Activated CD4-positive, alpha-beta T cell treated with anti-CD3 and anti-CD28 coated beads for 4 hours (primary cell): ENCODE data around the gene CDK11B.

Experiments
- DNase-seq, 2 donors: peaks; one replicate each; pipeline ENCODE4 v3.0.0-alpha.2; 2020

Gene CDK11B

GRCh38 chr1:1626207-1627141 is 32.3 kb downstream of the CDK11B start:
- DNase-seq = no peak

DNA sequence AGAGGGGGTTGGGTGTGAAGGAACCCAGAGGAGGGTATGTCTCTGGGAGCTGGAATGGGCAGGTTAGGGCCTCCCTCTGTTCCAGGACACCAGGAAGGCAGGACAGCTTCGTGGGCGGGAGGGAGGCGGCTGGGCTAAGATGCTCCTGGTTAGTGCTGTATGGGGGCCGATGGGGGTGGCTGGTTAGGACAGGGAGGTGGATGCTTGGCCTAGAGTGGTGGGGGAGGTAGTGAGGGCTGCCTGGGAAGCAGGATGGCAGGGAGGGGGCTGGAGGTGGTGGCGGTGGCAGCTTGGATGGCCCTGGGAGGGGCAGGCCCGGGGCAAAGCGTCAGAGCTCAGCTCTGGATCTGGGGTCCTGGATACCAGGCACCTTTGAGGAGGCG is 33.0 kb downstream of the CDK11B start:
- no peak for DNase-seq

- DNase-seq = no peak
These were observed 33.4 kb downstream of the CDK11B start for GRCh38 chr1:1625404-1625775.

- no peak for DNase-seq
These were observed 34.1 kb downstream of the CDK11B start for GRCh38 chr1:1624443-1625403.

DNA sequence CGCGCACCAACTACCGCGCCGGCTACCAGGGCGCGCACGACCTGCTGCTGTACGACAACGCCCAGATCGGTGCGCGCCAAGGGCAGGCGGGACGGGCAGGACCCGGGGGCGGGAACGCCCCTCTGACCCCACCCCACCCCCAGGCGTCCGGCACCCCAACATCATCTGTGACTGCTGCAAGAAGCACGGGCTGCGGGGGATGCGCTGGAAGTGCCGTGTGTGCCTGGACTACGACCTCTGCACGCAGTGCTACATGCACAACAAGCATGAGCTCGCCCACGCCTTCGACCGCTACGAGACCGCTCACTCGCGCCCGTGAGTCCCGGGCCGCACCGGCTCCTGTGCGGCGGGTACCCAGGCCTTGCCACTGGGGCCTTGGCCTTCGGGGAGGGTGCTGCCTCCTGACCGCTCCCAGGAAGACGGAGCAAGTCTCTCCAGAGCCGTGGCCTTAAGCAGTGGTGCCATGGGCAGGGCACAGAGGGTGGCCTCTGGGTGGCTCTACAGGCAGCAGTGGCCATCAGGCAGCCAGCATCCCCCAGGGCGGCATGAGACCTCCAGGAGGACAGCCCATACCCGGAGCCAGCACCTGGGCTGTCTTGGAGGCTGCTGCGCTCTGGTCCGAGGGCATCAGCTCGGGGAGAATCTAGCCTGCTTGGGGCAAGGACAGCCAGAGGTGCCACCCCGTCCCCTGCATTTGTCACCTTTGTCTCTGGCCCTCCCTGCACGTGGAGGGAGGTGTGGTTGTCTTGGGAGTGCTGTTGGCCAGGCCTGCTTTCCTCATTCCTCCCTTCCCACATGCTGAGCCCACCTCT is 35.0 kb downstream of the CDK11B start:
- DNase-seq = no peak

GRCh38 chr1:1623181-1623630 is 35.6 kb downstream of the CDK11B start:
- DNase-seq = no peak

- no peak for DNase-seq
These were observed 36.1 kb downstream of the CDK11B start for GRCh38 chr1:1622788-1623094.

DNA sequence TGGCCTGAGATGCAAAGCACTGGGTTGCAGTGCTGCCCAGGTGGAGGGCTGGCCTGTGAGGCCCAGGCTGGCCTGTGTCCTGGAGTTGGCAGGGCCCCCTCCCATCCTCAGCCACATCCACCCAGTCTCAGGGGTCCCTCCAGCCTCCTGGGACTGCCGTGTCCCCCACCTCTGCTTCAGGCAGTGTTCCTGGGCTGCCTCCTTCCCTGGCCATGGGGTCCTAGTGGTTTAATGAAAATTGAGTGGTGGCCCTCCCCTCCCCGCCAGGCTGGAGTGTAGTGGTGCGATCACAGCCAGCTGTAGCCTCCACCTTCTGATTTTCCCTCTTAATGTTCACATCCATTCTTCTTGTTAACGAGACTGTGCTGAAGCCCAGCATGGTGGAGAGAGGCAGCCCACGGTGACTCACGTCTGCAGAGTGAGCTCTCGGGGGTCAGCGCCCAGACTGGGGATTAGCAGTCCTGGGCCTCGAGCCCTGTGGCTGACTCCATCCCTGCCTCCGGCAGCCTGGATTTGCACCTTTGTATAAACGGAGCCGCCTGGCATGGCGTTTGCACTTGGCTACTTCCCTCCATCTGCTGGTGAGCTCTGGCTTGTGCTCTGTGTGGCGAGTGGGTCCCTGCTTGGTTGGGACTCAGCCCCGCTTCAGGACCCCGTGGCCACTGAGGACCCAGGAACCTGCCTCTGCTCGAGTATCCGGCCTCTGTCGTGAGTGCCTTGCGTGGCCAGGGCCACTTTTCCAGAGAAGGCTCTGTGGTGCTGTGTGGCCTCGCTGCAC is 36.6 kb downstream of the CDK11B start:
- no peak for DNase-seq

DNA sequence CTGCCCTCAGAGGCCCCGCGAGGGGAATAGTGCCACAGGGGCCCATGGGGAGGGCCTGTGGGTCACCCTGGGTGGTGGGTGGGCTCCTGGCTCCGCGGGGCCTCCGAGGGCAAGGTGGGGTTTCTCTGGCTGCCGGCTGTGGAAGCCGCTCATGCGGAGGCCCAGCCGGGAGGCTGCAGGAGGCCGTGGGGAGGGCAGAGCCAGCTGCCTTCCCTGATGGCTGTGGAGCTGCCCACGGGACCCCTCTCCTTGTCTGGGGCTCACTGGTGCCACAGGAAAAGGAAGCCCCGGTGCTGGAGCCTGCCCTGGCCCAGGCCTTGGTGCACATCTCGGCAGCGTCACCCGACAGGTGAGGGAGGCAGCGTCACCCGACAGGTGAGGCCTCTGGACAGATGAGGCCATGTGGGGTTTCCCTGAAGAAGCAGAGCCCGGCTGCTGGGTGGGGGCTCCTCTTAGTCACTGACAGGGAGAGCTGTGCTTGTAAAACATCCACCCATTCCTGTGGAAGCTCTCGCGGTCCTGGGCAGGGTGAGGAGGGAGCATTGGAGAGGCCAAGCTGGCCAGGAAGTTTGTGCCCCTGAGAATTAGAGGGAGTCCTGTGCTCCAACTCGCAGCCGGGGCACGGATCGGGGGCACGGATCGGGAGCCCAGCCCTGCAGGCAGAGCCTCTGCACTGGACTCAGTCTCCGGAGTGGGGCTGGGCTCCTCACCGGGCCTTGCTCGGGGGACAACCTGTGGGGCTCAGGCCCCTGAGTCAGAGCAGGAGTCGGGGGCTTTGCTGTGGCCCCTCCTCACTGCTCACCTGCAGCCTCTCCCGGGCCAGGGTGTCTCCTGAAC is 37.4 kb downstream of the CDK11B start:
- DNase-seq = no peak

DNA sequence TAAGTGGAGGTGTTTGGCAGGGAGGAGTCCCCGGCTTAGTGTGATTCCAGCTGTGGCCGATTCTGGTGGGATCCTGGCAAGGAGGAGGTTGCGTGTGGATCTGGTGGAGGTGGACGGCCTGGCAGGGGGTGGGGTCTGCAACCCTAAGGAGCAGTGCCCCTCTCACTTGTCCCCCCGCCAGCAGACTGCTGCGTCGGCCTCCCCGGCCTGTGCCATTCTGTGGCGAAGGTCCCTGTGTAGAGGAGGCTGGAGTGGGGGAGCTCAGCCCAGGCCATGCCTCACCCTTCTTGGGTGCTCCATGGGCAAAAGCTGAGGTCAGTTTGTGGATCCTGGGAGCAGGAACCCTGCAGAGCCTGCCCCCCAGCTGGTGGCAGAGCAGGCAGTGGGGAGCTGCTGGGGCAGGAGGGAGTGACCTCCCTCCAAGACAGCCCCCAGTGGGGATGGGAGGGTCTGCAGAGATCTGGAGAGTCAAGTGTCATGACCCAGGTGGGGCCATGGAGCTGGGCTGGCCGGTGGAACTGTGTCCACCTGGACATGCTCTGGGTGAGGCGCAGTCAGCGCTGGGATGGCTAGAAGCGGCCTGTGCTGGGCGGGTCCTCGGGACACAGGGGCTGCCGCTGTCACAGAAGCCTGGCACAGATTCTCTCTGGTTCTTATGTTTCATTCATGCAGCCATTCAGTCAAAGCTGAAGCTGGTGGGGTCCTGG is 38.2 kb downstream of the CDK11B start:
- DNase-seq = no peak

- DNase-seq = no peak
These were observed 38.9 kb downstream of the CDK11B start for GRCh38 chr1:1619917-1620361.

GRCh38 chr1:1618396-1619068 is 40.3 kb downstream of the CDK11B start:
- no peak for DNase-seq

- DNase-seq = no peak
These were observed 40.9 kb downstream of the CDK11B start for GRCh38 chr1:1617925-1618324.

- no peak for DNase-seq
These were observed 41.3 kb downstream of the CDK11B start for GRCh38 chr1:1617516-1617915.

- no peak for DNase-seq
These were observed 42.0 kb downstream of the CDK11B start for GRCh38 chr1:1616838-1617237.

DNA sequence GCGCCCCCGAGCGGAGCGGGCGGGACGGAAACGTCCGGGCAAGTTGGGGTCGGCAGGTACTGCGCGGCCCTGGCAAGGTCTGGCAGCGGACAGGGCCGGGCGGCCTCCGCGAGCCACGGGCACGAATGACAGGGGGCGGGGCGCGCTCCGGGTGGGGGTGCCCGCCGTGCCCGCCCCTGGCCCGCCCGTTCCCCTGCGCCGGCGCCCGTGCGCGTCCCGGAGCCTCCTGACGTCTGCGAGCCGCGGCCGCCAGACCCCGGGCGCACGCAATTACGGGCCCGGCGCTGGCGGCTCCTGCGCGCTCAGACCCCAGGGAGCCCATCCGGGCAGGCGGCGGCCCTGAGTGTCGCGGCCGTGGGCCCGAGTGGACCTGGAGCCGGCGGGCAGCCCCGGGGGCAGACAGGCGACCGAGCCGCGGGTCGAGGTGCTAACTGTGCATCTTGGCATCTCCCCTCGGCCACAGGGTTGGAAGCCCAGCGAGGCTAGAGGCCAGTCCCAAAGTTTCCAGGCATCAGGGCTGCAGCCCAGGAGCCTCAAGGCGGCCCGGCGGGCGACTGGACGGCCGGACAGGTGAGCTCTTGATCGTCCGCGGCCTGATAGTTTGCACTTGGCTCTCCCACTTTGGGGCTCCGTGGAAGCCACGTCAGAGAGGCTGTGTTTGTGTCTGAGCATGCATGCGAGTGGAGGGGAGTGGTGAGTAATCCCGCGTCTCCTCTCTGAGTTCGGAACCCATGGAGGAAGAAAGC is 42.6 kb downstream of the CDK11B start:
- peak in 1 of 2 donors; percentile 46 for DNase-seq

GRCh38 chr1:1615256-1616044 is 43.4 kb downstream of the CDK11B start, which contains the start of gene MIB2:
Gene MIB2 (plus strand): TSS chr1:1615500. CDS start chr1:1623453, 7,953 bp downstream.
- peak; percentile 97 to 98 for DNase-seq

DNA sequence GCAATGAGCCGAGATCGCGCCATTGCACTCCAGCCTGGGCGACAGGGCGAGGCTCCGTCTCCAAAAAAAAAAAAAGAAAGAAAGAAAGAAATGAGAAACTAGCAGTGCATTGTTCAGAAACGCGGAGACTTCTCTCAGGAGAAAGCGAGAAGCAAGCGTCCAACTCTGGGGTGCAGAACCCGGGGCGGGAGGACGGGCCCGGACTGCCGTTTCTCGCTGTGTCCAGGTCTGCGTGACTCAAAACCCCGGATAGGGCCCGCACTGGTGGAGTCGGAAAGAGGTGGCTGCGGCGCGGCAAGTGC is 43.9 kb downstream of the CDK11B start:
- DNase-seq = no peak
